Endothelial cell of umbilical vein (primary cell): Measurements from ENCODE around the gene XRCC1.

Experiments used
- CTCF ChIP-seq, 2 donors: IDR thresholded peaks; 1 replicate in 1 of 2; 2 replicates in 1 of 2; pipeline ENCODE4 v1.5.1; 2011; ENCODE audit warnings: low read length in 2 of 2, mild to moderate bottlenecking in 2 of 2, moderate library complexity in 2 of 2, control low read depth in 1 of 2, inconsistent platforms in 1 of 2, low read depth in 1 of 2; ENCODE audit not compliant: insufficient read depth in 1 of 2; ENCODE audit errors: extremely low read depth in 1 of 2
- EZH2 ChIP-seq: IDR thresholded peaks from 2 replicates; pipeline ENCODE4 v1.6.1; 2012; ENCODE audit warnings: borderline replicate concordance, low read depth, mild to moderate bottlenecking, moderate library complexity, low read length, inconsistent platforms; ENCODE audit not compliant: severe bottlenecking
- FOS ChIP-seq: IDR thresholded peaks from 2 replicates; pipeline ENCODE4 v1.6.1; 2011; ENCODE audit warnings: mild to moderate bottlenecking, low read length, moderate library complexity, borderline replicate concordance; ENCODE audit not compliant: insufficient read depth
- MAX ChIP-seq: IDR thresholded peaks from 2 replicates; pipeline ENCODE4 v1.6.1; 2011; ENCODE audit not compliant: insufficient read depth, insufficient read length
- MYC ChIP-seq: IDR thresholded peaks from one replicate; pipeline ENCODE4 v1.6.1; 2011; ENCODE audit warnings: mild to moderate bottlenecking, low read depth, low read length
- POLR2A ChIP-seq: IDR thresholded peaks from 2 replicates; pipeline ENCODE4 v1.6.1; 2012; ENCODE audit warnings: low read depth, mild to moderate bottlenecking, control low read depth, low read length
- POLR2AphosphoS5 ChIP-seq: IDR thresholded peaks from 2 replicates; pipeline ENCODE4 v1.6.1; 2012; ENCODE audit warnings: low read depth, mild to moderate bottlenecking, control low read depth, low read length, moderate library complexity; ENCODE audit not compliant: insufficient read depth

DNA sequence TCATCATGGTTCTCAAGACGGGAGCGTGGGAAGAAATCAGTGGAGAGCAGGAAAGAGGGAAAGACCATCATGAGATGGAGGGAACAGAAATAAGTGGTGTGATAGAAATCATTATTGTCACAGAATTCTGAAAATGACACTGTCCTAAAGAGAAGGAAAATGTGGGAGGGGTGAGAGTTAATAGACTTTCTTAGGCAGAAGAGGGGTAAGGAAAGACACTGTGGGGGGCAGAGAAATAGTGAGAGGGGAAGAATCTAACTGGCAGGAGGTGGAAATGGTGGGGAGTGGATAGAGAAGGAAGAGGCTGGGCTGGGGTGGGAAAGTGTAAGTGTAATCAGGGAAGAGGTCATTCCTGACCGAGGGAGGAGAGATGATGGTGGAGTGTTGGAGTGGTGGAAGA is 3.5 kb upstream of the XRCC1 start:
- TF ChIP-seq POLR2A (no peak), CTCF (IDR thresholded peaks at IDR 0.05; ENCODE audit: extremely low read depth in 1 of 2, insufficient read depth in 1 of 2, low read depth in 1 of 2, low read length in 2 of 2) (no peak), POLR2AphosphoS5 (no peak), FOS (no peak), EZH2 (no peak), MYC (no peak), MAX (no peak)
